GM19438 (cell line): ENCODE data around the gene WDR55.
"Not testable (repeated sequence)": the region's sequence is repeated elsewhere in the genome, so short reads cannot be mapped to it uniquely, and the experiment has no call there.

Experiments
- ATAC-seq: cut with Tn5 transposase; IDR thresholded peaks from one replicate; pipeline ENCODE4 v1.9.1; 2021; ENCODE audit warnings: low read depth; ENCODE audit not compliant: unreplicated experiment

WDR55 gene, protein sequence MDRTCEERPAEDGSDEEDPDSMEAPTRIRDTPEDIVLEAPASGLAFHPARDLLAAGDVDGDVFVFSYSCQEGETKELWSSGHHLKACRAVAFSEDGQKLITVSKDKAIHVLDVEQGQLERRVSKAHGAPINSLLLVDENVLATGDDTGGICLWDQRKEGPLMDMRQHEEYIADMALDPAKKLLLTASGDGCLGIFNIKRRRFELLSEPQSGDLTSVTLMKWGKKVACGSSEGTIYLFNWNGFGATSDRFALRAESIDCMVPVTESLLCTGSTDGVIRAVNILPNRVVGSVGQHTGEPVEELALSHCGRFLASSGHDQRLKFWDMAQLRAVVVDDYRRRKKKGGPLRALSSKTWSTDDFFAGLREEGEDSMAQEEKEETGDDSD

DNA sequence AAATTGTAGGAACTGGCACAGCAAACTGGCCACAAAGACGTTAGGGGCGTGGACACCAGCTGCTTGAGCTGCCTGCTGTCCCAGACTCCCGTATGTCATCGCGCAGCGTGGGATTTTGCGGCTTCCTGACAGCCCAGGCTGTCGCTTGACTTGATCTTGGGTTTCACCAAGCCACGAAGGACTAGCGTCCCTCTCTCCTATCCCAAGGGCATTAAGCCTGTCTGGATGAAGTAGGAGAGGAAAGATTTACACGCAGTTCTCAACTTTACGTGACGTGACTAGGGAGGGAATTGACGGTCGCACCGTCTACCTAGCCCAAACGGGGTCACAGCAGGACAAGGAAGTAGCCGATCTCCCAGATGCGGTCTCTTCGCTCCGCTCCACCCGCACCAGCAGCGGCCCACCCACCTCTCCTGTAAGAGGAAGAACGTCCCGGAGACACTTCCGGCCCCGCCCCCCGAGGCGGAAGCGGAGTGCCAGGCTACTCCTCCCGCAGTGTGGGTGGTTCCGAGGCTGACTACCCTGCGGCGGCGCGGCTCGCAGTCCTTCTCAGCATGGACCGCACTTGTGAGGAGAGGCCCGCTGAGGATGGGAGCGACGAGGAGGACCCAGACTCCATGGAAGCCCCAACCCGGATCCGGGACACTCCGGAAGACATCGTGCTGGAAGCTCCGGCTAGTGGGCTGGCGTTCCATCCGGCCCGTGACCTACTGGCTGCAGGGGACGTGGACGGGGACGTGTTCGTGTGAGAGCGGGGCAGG is at the start of gene WDR55:
WDR55 (plus strand) TSS at position 546 of the 761 bp plus-strand sequence; CDS start at position 555, 9 bp downstream.
- peak; percentile 97 for ATAC-seq

- no peak for ATAC-seq
These were observed 42.4 kb upstream of the WDR55 start for GRCh38 chr5:140622301-140622700.

DNA sequence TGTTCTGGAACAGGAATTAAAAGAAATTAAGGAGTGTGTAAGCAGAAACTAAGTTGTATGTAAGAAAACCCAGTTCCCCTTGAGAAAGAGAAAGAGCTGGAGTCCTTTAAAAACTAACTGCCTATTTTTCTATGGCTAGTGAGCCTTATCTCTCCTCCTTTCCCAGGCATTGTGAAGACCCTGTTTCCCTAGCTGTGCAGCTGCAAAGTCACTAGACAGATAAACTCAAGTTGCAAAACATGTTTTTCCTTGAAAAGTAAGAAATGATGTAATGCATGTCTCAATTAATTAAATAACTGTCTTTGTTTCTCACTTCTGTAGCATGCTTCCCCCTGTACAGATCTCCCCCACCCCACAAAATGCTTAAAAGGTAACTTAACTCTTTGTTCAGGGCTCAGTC is 41.6 kb upstream of the WDR55 start:
- not testable (repeated sequence) for ATAC-seq

DNA sequence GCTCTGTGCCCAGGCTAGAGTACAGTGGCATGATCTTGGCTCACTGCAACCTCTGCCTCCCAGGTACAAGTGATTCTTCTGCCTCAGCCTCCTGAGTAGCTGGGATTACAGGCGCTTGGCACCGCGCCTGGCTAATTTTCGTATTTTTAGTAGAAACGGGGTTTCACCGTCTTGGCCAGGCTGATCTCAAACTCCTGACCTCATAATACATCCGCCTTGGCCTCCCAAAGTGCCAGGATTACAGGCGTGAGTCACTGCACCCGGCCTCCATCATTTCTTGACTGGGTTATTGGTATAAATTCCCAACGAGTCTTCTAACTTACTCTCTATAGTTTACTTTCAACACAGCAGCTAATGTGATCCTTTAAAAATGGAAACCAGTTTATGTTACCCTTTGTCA is 39.8 kb upstream of the WDR55 start:
- not testable (repeated sequence) for ATAC-seq

DNA sequence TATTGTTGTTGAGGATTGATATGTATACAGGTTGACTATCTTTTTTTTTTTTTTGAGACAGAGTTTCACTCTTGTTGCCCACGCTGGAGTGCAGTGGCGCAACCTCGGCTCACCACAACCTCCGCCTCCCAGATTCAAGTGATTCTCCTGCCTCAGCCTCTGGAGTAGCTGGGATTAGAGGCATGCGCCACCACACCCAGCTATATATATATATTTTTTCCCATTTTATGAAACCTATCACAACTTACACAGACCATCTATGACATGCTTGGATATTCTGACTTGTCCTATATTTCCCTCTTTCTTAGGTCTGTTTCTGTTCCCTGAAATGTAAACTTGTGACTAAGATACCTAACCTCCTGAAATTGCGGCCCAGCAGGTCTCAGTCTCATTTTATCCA is 36.7 kb upstream of the WDR55 start:
- ATAC-seq: no peak

DNA sequence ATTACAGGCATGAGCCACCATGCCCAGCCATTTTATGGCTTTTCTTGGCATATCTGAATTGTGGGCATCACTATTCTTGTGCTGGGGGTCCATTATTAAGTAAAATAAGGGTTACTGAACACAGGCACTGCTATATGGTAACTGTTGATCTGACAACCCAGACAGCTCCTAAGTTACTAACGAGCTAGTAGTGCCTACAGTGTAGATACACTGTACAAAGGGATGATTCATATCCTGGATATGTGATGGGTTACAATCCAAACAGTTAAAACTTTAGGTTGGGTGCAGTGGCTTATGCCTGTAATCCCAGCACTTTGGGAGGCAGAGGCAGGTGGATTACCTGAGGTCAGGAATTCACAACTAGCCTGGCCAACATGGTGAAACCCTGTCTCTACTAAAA is 36.0 kb upstream of the WDR55 start:
- no peak for ATAC-seq

GRCh38 chr5:140630292-140631035 is 34.2 kb upstream of the WDR55 start:
- no peak for ATAC-seq

DNA sequence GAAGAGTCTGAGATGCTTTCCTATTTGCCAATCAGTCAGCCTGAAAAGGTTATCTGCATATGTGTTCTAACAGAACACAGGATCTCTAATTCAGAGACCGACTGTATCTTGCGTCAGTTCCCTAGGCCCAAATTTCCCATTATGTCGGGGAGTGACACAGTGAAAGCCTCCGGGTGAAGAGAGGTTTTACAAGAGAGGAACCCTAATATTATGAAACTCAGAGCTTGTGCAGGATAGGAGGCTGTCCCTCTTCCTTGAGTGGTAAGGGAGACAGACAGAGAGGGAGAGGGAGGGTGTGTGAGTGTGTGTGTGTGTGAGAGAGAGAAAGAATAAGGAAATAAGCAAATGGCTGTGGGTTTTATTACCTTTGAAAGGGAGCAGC is 33.7 kb upstream of the WDR55 start:
- ATAC-seq: no peak

GRCh38 chr5:140631831-140632365 is 32.8 kb upstream of the WDR55 start:
- peak; percentile 51 for ATAC-seq

- ATAC-seq: peak; percentile 59
These were observed 32.2 kb upstream of the WDR55 start for GRCh38 chr5:140632366-140633020.

GRCh38 chr5:140633021-140633471 is 31.7 kb upstream of the WDR55 start, which contains the start of gene CD14:
TSS of gene CD14 (minus strand) at chr5:140633175. CDS start at chr5:140633071, 104 bp downstream.
- peak; percentile 16 for ATAC-seq

DNA sequence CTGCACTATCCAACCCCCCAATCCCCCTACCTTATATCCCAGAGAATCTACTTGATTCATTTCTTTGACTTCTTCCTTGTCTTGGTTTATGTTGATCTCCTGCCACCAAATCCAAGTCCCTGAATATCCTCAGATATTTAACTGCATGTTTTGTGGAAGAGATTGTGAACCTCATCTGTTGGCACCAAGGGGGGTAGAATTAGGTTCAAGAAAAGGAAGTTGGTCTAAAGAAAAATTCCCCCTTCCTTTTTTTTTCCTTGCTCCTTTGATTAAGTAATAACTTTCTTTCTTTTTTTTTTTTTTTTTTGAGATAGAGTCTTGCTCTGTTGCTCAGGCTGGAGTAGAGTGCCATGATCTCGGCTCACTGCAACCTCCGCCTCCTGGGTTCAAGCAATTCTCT is 31.2 kb upstream of the WDR55 start:
- ATAC-seq: no peak

DNA sequence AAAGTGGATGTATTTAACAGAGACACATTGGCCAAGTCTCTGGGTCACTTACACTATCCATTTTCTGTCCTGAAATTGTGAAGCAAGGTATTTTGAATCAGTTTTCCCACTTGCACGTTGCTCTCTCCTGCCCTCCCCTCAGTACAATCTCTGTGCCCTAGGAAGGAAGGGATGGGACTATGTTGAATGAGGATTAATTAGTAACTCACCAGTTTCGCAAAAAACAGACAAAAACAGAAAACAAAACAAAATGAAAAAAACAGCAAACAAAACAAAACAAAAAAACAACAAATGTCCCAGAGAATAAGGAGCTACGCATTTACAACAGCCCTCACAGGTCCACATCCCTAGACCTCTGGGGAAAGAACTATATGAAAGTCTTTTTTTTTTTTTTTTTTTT is 30.6 kb upstream of the WDR55 start:
- no peak for ATAC-seq

- ATAC-seq: no peak
These were observed 29.1 kb upstream of the WDR55 start for GRCh38 chr5:140635291-140636257.

- no peak for ATAC-seq
These were observed 27.2 kb upstream of the WDR55 start for GRCh38 chr5:140637371-140638100.

DNA sequence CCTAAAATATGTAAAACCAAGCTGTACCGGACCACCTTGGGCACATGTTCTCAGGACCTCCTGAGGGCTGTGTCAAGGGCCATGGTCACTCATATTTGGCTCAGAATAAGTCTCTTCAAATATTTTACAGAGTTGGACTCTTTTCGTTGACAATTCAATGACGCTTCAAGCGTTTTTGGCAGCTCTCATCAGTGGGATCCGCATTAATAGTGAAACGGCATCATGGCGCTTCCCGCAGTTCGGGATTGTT is 25.9 kb upstream of the WDR55 start:
- ATAC-seq: not testable (repeated sequence)

DNA sequence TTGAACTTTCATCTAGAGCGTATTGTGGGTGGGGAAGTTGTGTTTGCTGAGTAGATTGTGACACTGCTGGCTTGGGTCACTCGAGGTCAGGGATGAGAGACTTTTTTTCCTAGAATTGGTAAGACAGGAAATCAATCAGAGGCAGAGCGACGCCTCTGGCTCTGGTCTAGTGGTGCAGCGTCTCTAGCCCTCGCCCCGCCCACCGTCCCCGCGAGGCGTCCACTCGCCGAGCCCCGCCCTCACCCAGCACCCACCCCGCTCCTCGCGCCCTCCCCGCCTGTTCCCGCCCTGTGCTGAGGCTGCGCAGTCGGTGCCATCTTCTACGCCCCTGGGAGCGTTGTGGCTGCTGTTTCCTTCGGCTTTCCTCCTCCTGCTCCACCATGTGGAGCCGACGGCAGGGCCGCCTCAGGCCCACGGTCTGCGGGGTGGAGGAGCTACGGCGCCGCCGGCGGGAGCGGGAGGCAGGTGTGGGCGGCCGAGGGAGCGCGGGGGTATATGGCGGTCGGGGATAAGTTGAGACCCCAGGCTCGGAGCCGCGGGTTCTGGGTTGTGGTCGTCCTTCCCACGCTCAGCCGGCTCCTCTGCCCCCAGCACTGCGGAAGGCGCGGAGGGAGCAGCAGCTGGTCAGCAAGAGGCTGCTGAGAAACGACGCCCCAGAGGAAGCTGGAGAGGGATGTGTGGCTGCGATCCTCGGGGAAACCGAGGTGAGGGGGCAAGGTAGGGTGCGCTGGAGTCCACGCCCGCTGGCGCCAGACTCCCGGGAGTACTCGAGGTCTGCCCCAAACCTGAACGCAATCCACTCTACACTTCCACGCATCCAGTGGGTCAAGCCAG is 25.3 kb upstream of the WDR55 start, which contains the start of gene TMCO6:
TMCO6 (plus strand) TSS at position 304 of the 834 bp plus-strand sequence; CDS start at position 381, 77 bp downstream.
- ATAC-seq: peak; percentile 88

- no peak for ATAC-seq
These were observed 23.0 kb upstream of the WDR55 start for GRCh38 chr5:140641716-140642115.
